ENCODE data around the gene SHROOM3. TPM values are rescaled to one million over a fixed set of nuclear protein-coding genes. Genes with fewer than 3 reads are reported as not detected.

Gene SHROOM3
- polyA plus RNA-seq (2013) = not detected

- WGBS (ENCODE audit: insufficient coverage) = 40% methylated on average over 4 of the region's 9 CpGs
- Histone ChIP-seq H3K36me3 (ENCODE audit: control insufficient read depth in 4 of 4, insufficient read depth in 4 of 4, low read length in 3 of 4) (no peaks in the 10 kb centered on the region), H3K4me1 (ENCODE audit: control extremely low read depth in 1 of 4, control insufficient read depth in 4 of 4, insufficient read depth in 4 of 4, low read length in 3 of 4) (peaks cover 0 to 7% (median 1%) of the 10 kb centered on the region in 4 experiments), H3K27ac (ENCODE audit: insufficient read depth in 1 of 2, low read depth in 1 of 2, low read length in 2 of 2, poor library complexity in 1 of 2, severe bottlenecking in 2 of 2) (no peak within 1 kb of the TSS), H3K4me3 (ENCODE audit: control insufficient read depth in 1 of 7, extremely low read depth in 1 of 7, insufficient read depth in 4 of 7, low read depth in 2 of 7, low read length in 6 of 7) (peak within 1 kb of the TSS in 5 of 7 experiments; percentile 26 to 54 (median 45)), H3K9me3 (ENCODE audit: control extremely low read depth in 1 of 5, control insufficient read depth in 4 of 5, insufficient read depth in 2 of 5, low read depth in 1 of 5, low read length in 4 of 5) (peaks cover 0 to 6% (median 2%) of the 10 kb centered on the region in 5 experiments), H3K27me3 (replicated peaks in 2 of 5; ENCODE audit: control insufficient read depth in 4 of 5, insufficient read depth in 5 of 5, low read length in 4 of 5) (peaks cover 0 to 9% (median 0%) of the 10 kb centered on the region in 5 experiments)
- ChIA-PET POLR2A (interaction anchor here (0.5 kb wide), 1 partner anchor 680 kb away, joined by 9 read pairs; no protein-coding TSS in a partner anchor), CTCF (interaction anchor here (1.0 to 9.5 kb wide), 5 partner anchors 9 to 257 kb away, joined by 3 to 105 read pairs (median 3); partner anchors contain the start of gene STBD1)
- peak in 2 of 3 donors; percentile 67 to 74 for DNase-seq
Measured at GRCh38 chr4:76434901-76435527, at the start of gene SHROOM3. Gene SHROOM3, plus strand, starts transcription at chr4:76435229. Its CDS starts 824 bp downstream, at chr4:76436053.

GRCh38 chr4:76385974-76386373 lies 49.1 kb upstream of the SHROOM3 start:
- H3K27me3 ChIP-seq (replicated peaks in 2 of 5; ENCODE audit: control insufficient read depth in 4 of 5, insufficient read depth in 5 of 5, low read length in 4 of 5) = no peaks in the 10 kb centered on the region
- no CpG with 5 or more reads among the region's 6 CpGs for WGBS (ENCODE audit: insufficient coverage)
- no peaks in the 10 kb centered on the region for H3K4me1 ChIP-seq (ENCODE audit: control extremely low read depth in 1 of 4, control insufficient read depth in 4 of 4, insufficient read depth in 4 of 4, low read length in 3 of 4)
- CTCF ChIA-PET = no interaction called here
- H3K36me3 ChIP-seq (ENCODE audit: control insufficient read depth in 4 of 4, insufficient read depth in 4 of 4, low read length in 3 of 4) = no peaks in the 10 kb centered on the region
- POLR2A ChIA-PET = no interaction called here
- peaks cover 0 to 18% (median 2%) of the 10 kb centered on the region in 5 experiments for H3K9me3 ChIP-seq (ENCODE audit: control extremely low read depth in 1 of 5, control insufficient read depth in 4 of 5, insufficient read depth in 2 of 5, low read depth in 1 of 5, low read length in 4 of 5)
- no peak overlapping the region for H3K4me3 ChIP-seq (ENCODE audit: control insufficient read depth in 1 of 7, extremely low read depth in 1 of 7, insufficient read depth in 4 of 7, low read depth in 2 of 7, low read length in 6 of 7)
- no peak overlapping the region for H3K27ac ChIP-seq (ENCODE audit: insufficient read depth in 1 of 2, low read depth in 1 of 2, low read length in 2 of 2, poor library complexity in 1 of 2, severe bottlenecking in 2 of 2)
- DNase-seq = no peak

- no peak for DNase-seq
- Histone ChIP-seq H3K4me3 (ENCODE audit: control insufficient read depth in 1 of 7, extremely low read depth in 1 of 7, insufficient read depth in 4 of 7, low read depth in 2 of 7, low read length in 6 of 7) (no peak overlapping the region), H3K27me3 (replicated peaks in 2 of 5; ENCODE audit: control insufficient read depth in 4 of 5, insufficient read depth in 5 of 5, low read length in 4 of 5) (no peaks in the 10 kb centered on the region), H3K27ac (ENCODE audit: insufficient read depth in 1 of 2, low read depth in 1 of 2, low read length in 2 of 2, poor library complexity in 1 of 2, severe bottlenecking in 2 of 2) (no peak overlapping the region), H3K4me1 (ENCODE audit: control extremely low read depth in 1 of 4, control insufficient read depth in 4 of 4, insufficient read depth in 4 of 4, low read length in 3 of 4) (no peaks in the 10 kb centered on the region), H3K36me3 (ENCODE audit: control insufficient read depth in 4 of 4, insufficient read depth in 4 of 4, low read length in 3 of 4) (no peaks in the 10 kb centered on the region), H3K9me3 (ENCODE audit: control extremely low read depth in 1 of 5, control insufficient read depth in 4 of 5, insufficient read depth in 2 of 5, low read depth in 1 of 5, low read length in 4 of 5) (peaks cover 0 to 17% (median 3%) of the 10 kb centered on the region in 5 experiments)
- WGBS (ENCODE audit: insufficient coverage) = 96% methylated on average over 6 of the region's 6 CpGs
- ChIA-PET CTCF (interaction anchor here (1.0 kb wide), 1 partner anchor 187 kb away, joined by 3 read pairs; no protein-coding TSS in a partner anchor), POLR2A (no interaction called here)
Measured at GRCh38 chr4:76386566-76387305, 48.3 kb upstream of the SHROOM3 start.

- Histone ChIP-seq H3K4me1 (ENCODE audit: control extremely low read depth in 1 of 4, control insufficient read depth in 4 of 4, insufficient read depth in 4 of 4, low read length in 3 of 4) (no peaks in the 10 kb centered on the region), H3K9me3 (ENCODE audit: control extremely low read depth in 1 of 5, control insufficient read depth in 4 of 5, insufficient read depth in 2 of 5, low read depth in 1 of 5, low read length in 4 of 5) (peaks cover 0 to 17% (median 3%) of the 10 kb centered on the region in 5 experiments), H3K27ac (ENCODE audit: insufficient read depth in 1 of 2, low read depth in 1 of 2, low read length in 2 of 2, poor library complexity in 1 of 2, severe bottlenecking in 2 of 2) (no peak overlapping the region), H3K36me3 (ENCODE audit: control insufficient read depth in 4 of 4, insufficient read depth in 4 of 4, low read length in 3 of 4) (no peaks in the 10 kb centered on the region), H3K27me3 (replicated peaks in 2 of 5; ENCODE audit: control insufficient read depth in 4 of 5, insufficient read depth in 5 of 5, low read length in 4 of 5) (no peaks in the 10 kb centered on the region), H3K4me3 (ENCODE audit: control insufficient read depth in 1 of 7, extremely low read depth in 1 of 7, insufficient read depth in 4 of 7, low read depth in 2 of 7, low read length in 6 of 7) (no peak overlapping the region)
- ChIA-PET CTCF (interaction anchor here (0.9 to 1.6 kb wide), 2 partner anchors 10 to 13 kb away, joined by 3 to 6 read pairs; no protein-coding TSS in a partner anchor), POLR2A (interaction anchor here (0.5 kb wide), 1 partner anchor 155 kb away, joined by 3 read pairs; no protein-coding TSS in a partner anchor)
- WGBS (ENCODE audit: insufficient coverage) = 94% methylated on average over 3 of the region's 3 CpGs
- DNase-seq = no peak
Measured at GRCh38 chr4:76388160-76388908, 46.7 kb upstream of the SHROOM3 start.

GRCh38 chr4:76401654-76402053 lies 33.4 kb upstream of the SHROOM3 start:
- Histone ChIP-seq H3K4me3 (ENCODE audit: control insufficient read depth in 1 of 7, extremely low read depth in 1 of 7, insufficient read depth in 4 of 7, low read depth in 2 of 7, low read length in 6 of 7) (no peak overlapping the region), H3K27ac (ENCODE audit: insufficient read depth in 1 of 2, low read depth in 1 of 2, low read length in 2 of 2, poor library complexity in 1 of 2, severe bottlenecking in 2 of 2) (no peak overlapping the region), H3K27me3 (replicated peaks in 2 of 5; ENCODE audit: control insufficient read depth in 4 of 5, insufficient read depth in 5 of 5, low read length in 4 of 5) (no peaks in the 10 kb centered on the region), H3K9me3 (ENCODE audit: control extremely low read depth in 1 of 5, control insufficient read depth in 4 of 5, insufficient read depth in 2 of 5, low read depth in 1 of 5, low read length in 4 of 5) (no peaks in the 10 kb centered on the region), H3K36me3 (ENCODE audit: control insufficient read depth in 4 of 4, insufficient read depth in 4 of 4, low read length in 3 of 4) (no peaks in the 10 kb centered on the region), H3K4me1 (ENCODE audit: control extremely low read depth in 1 of 4, control insufficient read depth in 4 of 4, insufficient read depth in 4 of 4, low read length in 3 of 4) (no peaks in the 10 kb centered on the region)
- DNase-seq = no peak
- ChIA-PET CTCF (no interaction called here), POLR2A (no interaction called here)
- WGBS (ENCODE audit: insufficient coverage) = 86% methylated on average over 2 of the region's 3 CpGs

- ChIA-PET CTCF (no interaction called here), POLR2A (no interaction called here)
- WGBS (ENCODE audit: insufficient coverage) = 14% methylated on average over 1 of the region's 5 CpGs
- no peak for DNase-seq
- Histone ChIP-seq H3K36me3 (ENCODE audit: control insufficient read depth in 4 of 4, insufficient read depth in 4 of 4, low read length in 3 of 4) (no peaks in the 10 kb centered on the region), H3K27me3 (replicated peaks in 2 of 5; ENCODE audit: control insufficient read depth in 4 of 5, insufficient read depth in 5 of 5, low read length in 4 of 5) (no peaks in the 10 kb centered on the region), H3K4me3 (ENCODE audit: control insufficient read depth in 1 of 7, extremely low read depth in 1 of 7, insufficient read depth in 4 of 7, low read depth in 2 of 7, low read length in 6 of 7) (no peak overlapping the region), H3K9me3 (ENCODE audit: control extremely low read depth in 1 of 5, control insufficient read depth in 4 of 5, insufficient read depth in 2 of 5, low read depth in 1 of 5, low read length in 4 of 5) (no peaks in the 10 kb centered on the region), H3K4me1 (ENCODE audit: control extremely low read depth in 1 of 4, control insufficient read depth in 4 of 4, insufficient read depth in 4 of 4, low read length in 3 of 4) (peaks cover 0 to 6% (median 2%) of the 10 kb centered on the region in 4 experiments), H3K27ac (ENCODE audit: insufficient read depth in 1 of 2, low read depth in 1 of 2, low read length in 2 of 2, poor library complexity in 1 of 2, severe bottlenecking in 2 of 2) (no peak overlapping the region)
Measured at GRCh38 chr4:76406081-76406480, 28.9 kb upstream of the SHROOM3 start.
